Occipital lobe (tissue), 2 donors: ENCODE measurements around the gene CABP1. TPM values are rescaled to one million over a fixed set of nuclear protein-coding genes. Genes with fewer than 3 reads are reported as not detected.
A peak's percentile ranks its signal among the peaks of the same experiment; 100 is the strongest.

Experiments
- DNase-seq: peaks from one replicate; lab custom pipeline; 2025; lab: John Stamatoyannopoulos, UW
- total RNA-seq: library from RNA; depleted of rRNA; stranded (reverse); fragments of >200 nt; gene quantifications from one replicate; pipeline ENCODE4 v1.2.3, GENCODE V29; 2014

Gene CABP1
- total RNA-seq, 1 donor from 2014 or later: 3.1 TPM

DNA sequence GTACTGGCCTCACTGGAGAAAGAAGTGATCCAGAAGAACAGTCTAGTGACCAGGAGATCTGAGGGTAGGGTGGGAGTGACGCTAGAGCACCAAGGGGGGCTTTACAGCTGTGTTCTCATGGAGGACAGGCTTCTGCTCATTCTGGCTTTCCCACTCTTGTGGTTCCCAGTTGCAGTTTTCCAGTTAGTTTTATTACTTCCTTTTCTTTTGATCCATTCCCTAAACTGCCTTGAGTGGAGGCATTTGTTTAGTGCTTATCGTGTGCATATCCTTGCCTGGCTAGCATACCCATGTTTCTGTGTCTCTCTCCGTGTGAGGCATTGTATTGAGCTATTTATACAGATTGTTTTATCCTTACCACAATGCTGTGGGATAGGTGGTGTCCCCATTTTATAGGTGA lies 50.6 kb downstream of the CABP1 start:
- DNase-seq: no peak

DNA sequence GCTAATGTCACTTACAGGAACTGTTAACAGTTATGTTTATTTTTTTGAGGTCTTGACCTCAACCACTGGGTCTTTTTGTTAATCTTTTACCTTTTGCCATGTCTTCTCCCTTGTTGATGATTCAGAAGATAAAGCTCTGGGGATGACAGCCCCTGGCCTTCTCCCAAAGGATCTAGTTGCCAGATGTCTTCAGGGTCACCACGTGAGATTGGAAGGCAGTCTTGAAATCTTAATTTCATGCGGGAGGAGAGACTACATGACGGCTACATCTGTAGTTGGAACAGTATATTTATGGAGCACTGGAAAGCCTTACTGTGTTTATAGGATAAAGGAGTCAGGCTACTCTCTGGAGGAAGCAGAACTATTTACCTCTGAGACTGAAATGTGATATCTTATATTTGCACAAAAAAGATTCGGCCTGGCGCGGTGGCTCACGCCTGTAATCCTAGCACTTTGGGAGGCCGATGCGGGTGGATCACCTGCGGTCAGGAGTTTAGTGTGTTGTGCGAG lies 52.2 kb downstream of the CABP1 start:
- no peak for DNase-seq

DNA sequence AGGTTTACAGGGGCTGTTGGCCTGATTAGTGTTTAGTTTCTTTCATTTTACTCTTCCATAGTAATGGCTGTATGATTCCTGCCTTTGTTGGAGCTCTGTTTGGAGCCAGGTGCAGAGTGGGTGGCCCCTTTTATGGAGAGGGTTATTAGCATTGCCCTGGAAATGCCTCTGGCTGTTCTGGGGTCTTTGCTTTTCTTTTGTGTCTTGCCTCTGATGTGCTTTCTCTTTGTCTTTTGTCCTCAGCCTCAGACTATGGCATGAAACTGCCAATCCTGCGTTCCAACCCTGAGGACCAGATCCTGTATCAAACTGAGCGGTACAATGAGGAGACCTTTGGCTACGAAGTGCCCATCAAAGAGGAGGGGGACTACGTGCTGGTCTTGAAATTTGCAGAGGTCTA lies 53.4 kb downstream of the CABP1 start:
- DNase-seq: no peak

DNA sequence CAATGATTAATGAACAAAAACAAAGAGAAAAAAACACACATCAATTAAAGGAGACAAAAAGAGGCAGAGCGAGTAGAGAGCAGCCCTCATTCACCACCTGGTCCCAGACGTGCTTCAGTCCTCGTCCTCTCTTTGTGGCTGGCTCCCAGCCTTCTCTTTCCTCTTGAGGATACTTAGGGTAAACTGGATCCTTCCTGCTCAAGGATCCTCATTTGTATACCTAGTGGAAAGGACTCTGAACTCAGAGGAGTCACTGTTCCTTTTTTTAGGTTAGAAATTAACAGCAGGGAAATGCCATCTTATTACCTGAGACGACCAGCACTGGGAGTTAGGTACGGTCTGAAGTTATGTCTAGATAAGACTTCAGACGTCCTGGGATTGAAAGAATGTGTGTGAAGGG lies 56.2 kb downstream of the CABP1 start:
- no peak for DNase-seq

DNA sequence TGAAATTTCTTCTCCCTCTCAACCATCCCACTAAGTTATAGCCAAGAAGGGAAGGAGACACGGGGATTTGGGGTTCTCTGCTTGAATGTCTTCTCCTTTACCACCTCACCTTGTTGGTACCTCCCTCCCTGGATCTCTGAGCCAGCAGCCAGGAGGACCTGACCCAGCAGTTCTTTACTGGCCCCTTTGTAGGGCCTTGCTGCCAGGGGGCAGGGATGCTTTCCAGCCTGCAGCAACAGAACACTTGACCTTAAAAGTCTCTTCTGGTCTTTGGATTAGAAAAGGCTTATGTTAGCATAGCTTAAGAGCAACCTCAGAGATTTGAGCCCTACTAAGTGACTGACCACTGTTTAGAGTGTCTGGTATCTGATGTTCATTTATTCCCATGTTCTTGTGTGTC lies 56.9 kb downstream of the CABP1 start:
- DNase-seq: no peak

DNA sequence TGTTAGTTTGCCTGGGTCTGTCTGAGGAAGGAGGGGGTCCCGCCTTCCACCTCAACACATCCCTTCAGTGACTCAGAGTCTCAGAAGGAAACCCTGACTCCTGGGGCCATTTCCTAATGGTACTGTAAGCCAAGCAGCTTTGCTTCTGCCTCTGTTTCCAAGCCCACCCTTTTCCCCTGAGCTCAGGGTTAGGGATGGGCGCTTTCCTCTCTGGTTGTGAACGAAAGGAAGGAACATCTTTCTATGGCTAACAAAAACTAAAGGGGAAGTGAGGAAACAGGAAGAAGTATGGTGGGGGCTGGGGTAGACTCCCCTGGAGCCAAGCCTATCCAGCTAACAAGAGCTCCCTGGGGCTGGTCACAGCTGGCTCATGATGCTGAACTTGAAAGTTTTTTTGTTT lies 58.2 kb downstream of the CABP1 start:
- no peak for DNase-seq

DNA sequence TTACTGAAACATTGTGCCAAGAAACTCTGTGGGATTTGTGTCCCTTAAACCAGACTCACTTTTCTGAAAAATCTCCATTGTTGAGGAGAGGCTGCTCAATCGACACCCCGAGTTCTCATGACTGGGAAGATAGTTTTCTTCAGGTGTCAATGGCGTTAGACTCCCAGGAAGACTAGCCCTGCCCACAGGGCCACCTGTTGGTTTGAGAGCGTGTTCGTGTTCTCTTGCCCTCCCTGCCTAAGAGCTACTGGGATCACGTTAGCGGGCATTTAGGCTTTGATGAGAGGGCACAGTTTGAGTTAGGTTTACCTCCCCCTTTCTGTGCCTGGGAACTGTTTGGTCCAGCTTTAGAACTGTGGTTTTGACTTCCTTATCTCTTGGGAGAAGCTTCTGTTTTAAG lies 59.1 kb downstream of the CABP1 start:
- DNase-seq: no peak

DNA sequence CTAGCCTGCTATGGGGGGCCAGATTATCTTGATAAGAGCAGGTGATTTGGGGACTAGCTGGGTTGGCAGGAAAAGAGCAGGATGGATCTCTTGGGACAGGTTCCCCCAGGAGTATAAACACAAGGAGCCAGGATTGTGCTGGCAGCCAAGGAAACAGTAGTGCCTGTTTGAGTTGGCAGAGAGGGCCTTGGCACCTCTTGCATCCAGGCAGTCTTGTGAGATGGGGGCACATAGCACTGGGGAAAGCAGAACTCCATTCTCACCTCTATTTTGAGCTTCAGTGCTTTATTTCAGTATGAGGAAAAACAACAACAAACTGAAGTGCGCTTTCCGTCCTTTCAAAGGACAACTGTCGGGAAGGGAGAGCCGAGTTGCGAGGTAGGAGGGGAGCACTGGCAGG lies 60.5 kb downstream of the CABP1 start:
- no peak for DNase-seq

DNA sequence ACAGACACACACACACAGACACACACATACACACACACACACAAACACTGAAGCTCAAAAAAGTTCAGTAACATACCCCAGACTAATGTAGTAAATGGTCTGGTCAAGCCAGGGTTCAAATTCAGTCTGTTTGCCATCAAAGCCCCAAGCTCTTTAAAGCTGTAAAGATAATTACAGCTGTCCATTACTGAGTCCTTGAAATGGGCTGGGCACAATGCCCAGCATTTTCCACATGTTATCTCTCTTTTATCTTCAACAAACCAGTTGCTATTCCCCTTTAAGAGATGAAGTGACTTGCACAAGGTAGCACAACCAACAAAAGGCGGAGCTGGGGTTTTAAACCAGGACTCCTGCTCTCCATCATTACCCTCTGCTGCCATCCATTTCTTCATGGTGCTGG lies 62.2 kb downstream of the CABP1 start:
- DNase-seq: no peak

DNA sequence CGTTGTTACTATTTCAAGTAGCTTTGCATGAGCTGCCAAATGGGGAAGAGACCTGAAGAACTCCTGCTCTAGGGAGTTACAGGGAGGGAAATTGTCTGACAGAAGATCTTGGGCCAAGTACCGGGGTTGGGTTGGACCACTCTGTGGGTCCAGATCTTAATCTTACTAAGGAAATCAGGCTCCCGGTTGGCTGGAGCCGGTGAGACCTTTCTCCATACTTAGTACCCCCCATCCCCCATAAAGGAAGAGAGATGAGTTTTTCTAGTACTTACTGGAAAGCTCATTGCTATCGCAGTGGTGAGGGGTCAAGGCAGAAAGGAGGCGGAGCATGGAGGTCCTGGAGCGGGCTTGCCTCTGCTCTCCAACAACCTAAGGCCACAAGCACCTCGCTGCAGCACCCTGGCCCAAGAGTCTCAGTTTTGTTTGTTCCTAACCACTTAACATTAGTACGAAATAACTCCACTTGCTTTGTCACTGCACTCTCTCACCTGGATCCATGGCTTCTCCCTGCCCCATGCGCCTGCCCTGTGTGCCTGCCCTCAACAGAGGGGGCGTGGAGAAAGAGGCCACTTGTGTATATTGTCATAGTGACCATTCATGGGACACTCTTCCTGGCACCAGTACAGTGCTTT lies 63.0 kb downstream of the CABP1 start:
- DNase-seq: no peak

DNA sequence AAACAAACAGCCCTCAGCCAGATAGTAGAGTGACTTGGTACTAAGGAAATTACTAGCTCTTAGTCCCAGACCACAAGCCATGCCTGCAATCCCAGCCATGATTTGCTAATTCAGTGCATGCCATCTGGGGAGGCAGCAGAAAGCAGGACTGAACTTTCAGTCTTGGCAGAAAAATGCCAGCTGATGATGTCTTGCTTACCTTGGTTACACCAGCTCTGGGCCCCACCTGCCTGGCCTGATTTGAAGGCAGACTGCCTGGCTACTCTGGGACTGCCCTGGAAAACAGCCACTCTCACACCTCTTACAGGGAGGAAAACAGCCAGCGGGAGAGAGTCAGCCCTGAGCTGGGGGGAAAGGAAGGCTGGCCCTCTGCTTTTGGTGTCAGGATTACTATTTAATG lies 65.2 kb downstream of the CABP1 start:
- no peak for DNase-seq

DNA sequence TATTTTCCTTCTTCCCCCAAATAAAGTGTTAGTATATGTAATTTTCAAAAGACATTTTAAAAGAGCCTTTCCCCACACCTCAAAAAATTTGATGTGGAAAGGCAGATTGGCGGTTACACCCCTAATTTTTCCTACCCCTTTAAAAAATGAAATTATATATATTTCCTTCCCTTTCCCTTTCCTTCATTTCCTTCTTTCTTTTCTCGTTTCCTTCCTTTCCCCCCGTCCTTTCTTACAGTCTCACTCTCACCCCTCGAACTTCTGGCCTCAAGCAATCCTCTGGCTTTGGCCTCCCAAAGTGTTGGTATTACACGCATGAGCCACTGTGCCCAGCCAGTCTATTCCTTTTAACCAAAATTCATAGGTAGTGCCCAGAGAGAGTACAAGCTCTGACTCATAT lies 65.6 kb downstream of the CABP1 start:
- DNase-seq: no peak

DNA sequence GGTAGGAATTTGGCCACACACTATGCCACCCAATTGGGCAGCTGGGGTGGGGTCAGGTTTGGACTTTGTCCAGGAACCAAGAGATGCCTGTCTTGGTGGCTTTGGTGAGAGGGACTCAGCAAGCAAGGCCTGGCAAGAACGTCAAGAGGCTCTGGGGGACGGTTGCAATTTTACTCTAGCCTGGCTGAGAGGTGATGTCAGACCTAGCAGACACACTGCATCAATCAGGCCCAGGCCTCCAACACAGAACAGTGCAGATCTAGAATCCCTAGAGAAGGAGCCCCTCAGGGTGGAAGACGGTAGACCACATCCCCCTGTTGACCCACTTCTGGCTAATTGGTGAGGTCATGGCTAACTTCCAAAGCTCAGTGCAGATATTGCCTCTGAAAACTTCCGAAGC lies 68.2 kb downstream of the CABP1 start:
- DNase-seq: no peak

DNA sequence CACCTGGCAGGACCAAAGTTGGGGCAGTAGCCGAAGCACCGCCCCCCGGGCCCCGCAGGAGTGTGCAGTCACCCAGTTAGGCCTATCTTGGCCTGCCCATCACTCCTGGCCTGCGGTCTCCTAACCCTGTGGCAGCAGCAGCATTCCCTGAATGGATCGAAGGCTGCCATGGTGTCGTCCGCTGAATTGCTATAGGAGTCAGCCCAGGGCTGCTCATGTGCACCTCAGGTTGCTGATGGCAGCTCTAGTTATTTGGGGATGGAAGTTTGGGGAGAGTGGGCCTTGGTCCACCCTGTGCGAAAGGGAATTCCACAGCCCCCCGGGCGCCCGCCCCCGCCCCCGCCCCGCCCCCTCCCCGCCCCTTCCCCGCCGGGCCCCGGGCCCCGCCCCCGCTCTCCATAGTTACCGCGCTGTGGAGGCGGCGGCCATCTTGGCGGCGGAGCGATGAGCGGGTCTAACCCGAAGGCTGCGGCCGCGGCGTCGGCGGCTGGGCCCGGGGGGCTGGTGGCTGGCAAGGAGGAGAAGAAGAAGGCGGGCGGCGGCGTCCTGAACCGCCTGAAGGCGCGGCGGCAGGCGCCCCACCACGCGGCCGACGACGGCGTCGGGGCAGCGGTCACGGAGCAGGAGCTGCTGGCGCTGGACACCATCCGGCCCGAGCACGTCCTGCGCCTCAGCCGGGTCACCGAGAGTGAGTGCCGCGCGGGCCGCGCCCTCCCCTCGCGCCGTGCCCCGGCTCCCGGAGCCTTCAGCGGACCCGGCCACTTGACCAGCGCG lies 69.8 kb downstream of the CABP1 start, which contains the start of gene UNC119B:
TSS of gene UNC119B (plus strand) at position 428 of the 774 bp plus-strand sequence. CDS start at position 445, 17 bp downstream.
- DNase-seq: peak; percentile 58

DNA sequence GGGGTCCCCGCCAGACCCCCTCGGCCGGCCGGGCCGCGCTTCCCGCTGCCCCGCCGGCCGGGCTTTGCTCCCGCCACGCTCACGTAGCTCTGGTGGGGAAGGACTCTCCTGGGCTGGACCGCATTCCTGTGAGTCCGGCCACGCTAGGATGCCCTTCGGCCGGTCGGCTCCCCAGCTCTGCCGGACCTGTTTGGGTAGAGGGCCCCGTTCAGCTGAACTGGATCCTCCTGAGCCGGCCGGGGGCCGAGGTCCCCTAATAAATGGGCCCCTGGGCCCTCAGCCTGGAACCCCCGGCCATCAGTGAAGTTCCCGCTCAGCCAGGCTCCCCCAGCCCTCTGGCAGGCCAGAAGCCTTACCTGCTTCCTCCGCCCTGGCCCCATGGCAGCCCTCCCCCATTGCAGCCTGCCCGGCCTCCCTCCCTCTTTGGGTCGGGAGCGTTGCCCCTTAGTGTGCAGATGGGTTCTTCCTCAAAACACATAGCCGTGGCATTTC lies 70.4 kb downstream of the CABP1 start:
- no peak for DNase-seq

DNA sequence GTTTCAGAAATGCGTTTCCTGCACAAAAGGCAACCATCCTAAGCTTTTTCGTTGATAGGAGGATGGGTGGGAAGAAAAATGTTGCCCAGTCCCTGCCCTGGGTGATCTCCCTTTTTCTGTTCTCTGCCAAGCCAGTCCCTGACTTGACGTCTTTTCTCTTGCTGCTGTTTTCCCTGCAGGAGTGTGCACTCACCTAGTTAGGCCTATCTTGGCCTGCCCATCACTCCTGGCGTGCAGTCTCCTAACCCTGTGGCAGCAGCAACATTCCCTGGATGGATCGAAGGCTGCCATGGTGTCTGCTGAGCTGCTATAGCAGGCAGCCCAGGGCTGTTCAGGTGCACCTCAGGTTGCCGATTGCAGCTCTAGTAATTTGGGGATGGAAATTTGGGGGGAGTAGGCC lies 71.0 kb downstream of the CABP1 start:
- DNase-seq: no peak

DNA sequence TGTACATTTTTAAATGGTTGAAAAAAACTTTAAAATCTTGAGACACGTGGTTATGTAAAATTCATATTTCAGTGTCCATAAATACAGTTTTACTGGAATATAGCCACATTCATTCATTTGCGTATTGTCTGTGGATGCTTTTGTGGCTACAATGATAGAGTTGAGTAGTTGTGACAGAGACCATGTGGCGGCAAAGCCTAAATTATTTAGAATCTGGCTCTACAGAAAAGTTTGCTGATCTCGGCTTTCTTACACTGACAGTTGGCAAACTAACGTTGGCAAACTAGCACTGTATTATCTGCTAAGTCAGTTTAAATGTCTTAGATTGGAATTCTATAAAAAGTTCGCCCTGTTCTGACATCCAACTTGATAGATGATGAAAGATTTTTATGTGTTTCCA lies 72.2 kb downstream of the CABP1 start:
- DNase-seq: no peak

DNA sequence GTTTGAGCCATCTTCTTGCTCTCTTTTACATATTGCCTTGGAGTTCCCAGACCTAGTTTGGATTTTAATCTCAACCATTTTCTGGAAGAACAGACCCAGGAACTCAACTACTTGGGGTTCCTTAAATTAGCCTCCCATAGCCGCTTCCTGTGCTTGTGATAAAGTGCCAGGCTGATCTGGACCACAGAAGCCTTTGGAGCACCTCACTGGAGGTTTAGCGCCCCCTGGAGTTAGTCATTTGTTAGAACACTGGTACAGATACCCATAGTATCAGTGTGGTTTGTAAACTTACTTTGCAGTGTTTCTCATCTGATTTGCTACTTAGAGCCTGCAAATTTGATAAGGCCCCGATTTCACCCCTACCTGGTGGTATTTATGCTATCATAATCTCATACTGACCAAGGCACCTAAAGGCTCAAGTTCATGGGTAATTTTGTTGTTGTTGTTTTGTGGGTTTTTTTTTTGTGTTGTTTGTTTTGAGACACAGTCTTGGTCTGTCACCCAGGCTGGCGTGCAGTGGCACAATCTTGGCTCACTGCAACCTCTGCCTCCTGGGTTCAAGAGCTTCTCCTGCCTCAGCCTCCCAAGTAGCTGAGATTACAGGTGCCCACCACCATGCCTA lies 73.5 kb downstream of the CABP1 start:
- DNase-seq: peak; percentile 47
